ENCODE results near the gene KDM8. TPM values are rescaled to one million over a fixed set of nuclear protein-coding genes. Genes with fewer than 3 reads are reported as not detected.
"Not testable (repeated sequence)": the region's sequence is repeated elsewhere in the genome, so short reads cannot be mapped to it uniquely, and the experiment has no call there.

The KDM8 gene
- total RNA-seq, 1 donor from 2014 or later = 8.6 TPM

DNA sequence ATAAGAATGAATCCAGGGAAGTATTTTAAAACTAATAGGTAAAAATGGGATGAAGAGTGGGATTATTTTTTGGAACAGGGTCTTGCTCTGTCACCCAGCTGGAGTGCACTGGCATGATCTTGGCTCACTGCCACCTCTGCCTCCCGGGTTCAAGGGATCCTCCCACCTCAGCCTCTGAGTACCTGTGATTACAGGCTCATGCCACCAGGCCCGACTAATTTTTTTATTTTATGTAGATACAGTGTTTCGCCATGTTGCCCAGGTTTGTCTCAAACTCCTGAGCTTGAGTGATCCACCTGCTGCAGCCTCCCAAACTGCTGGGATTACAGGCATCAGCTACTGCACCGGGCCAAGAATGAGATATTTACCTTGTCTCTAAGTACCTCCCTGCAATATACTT, 43.1 kb downstream of the KDM8 start:
- DNase-seq (no peak), ATAC-seq (no peak)
- Histone ChIP-seq H3K27ac (peak overlapping the region; percentile 80), H3K9me3 (no peaks in the 10 kb centered on the region), H3K36me3 (no peaks in the 10 kb centered on the region), H3K4me3 (no peak overlapping the region), H3K27me3 (ENCODE audit: low read depth) (no peaks in the 10 kb centered on the region), H3K4me1 (peaks cover 49% of the 10 kb centered on the region)
- TF ChIP-seq, protein P1, sequence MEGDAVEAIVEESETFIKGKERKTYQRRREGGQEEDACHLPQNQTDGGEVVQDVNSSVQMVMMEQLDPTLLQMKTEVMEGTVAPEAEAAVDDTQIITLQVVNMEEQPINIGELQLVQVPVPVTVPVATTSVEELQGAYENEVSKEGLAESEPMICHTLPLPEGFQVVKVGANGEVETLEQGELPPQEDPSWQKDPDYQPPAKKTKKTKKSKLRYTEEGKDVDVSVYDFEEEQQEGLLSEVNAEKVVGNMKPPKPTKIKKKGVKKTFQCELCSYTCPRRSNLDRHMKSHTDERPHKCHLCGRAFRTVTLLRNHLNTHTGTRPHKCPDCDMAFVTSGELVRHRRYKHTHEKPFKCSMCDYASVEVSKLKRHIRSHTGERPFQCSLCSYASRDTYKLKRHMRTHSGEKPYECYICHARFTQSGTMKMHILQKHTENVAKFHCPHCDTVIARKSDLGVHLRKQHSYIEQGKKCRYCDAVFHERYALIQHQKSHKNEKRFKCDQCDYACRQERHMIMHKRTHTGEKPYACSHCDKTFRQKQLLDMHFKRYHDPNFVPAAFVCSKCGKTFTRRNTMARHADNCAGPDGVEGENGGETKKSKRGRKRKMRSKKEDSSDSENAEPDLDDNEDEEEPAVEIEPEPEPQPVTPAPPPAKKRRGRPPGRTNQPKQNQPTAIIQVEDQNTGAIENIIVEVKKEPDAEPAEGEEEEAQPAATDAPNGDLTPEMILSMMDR (IDR thresholded peaks at IDR 0.05) = no peak
- intact Hi-C loops (cut with DNase I) = no loop called here

DNA sequence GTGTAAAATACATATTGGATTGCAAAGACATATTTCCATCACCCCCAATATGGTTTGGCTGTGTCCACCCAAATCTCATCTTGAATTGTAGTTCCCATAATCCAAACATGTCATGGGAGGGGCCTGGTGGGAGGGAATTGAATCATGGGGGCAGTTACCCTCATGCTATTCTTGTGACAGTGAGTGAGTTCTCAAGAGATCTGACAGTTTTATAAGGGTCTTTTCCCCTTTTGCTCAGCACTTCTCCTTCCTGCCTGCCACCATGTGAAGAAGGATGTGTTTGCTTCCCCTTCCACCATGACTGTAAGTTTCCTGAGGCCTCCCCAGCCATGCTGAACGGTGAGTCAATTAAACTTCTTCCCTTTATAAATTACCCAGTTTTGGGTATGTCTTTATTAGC, 43.8 kb downstream of the KDM8 start:
- H3K27me3 ChIP-seq (ENCODE audit: low read depth); DNase-seq; H3K9me3 ChIP-seq; H3K36me3 ChIP-seq; intact Hi-C loops (cut with DNase I); H3K4me3 ChIP-seq; ATAC-seq; H3K27ac ChIP-seq: not testable (repeated sequence)
- peaks cover 43% of the 10 kb centered on the region for H3K4me1 ChIP-seq

DNA sequence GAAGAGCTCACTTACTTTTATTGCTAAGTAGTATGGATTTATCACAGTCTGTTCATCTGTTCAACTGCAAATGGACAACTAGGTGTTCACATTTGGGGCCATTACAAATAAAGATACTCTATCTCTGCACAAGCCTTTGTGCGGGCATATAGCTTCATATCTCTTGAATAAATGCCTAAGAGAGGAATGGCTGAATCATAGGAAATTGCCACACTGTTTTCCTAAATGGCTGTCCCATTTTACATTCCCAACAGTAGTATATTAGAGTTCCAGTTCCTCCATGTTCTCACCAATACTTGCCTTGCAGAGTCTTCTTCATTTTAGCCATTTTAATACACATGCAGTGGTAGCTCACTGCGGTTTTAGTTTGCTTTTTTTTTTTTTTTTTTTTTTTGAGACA, 44.7 kb downstream of the KDM8 start:
- H3K4me1 ChIP-seq = peaks cover 34% of the 10 kb centered on the region
- H3K27me3 ChIP-seq (ENCODE audit: low read depth) = no peaks in the 10 kb centered on the region
- no peaks in the 10 kb centered on the region for H3K9me3 ChIP-seq
- DNase-seq (no peak), ATAC-seq (no peak)
- no peaks in the 10 kb centered on the region for H3K36me3 ChIP-seq
- TF ChIP-seq, protein P1 (IDR thresholded peaks at IDR 0.05) = no peak
- no peak overlapping the region for H3K27ac ChIP-seq
- intact Hi-C loops (cut with DNase I) = no loop called here
- H3K4me3 ChIP-seq = no peak overlapping the region

GRCh38 chr16:27248886-27249285, 45.6 kb downstream of the KDM8 start:
- H3K4me1 ChIP-seq = peaks cover 34% of the 10 kb centered on the region
- H3K27ac ChIP-seq; H3K9me3 ChIP-seq; ATAC-seq; H3K4me3 ChIP-seq; DNase-seq; H3K27me3 ChIP-seq (ENCODE audit: low read depth); H3K36me3 ChIP-seq; intact Hi-C loops (cut with DNase I): not testable (repeated sequence)

DNA sequence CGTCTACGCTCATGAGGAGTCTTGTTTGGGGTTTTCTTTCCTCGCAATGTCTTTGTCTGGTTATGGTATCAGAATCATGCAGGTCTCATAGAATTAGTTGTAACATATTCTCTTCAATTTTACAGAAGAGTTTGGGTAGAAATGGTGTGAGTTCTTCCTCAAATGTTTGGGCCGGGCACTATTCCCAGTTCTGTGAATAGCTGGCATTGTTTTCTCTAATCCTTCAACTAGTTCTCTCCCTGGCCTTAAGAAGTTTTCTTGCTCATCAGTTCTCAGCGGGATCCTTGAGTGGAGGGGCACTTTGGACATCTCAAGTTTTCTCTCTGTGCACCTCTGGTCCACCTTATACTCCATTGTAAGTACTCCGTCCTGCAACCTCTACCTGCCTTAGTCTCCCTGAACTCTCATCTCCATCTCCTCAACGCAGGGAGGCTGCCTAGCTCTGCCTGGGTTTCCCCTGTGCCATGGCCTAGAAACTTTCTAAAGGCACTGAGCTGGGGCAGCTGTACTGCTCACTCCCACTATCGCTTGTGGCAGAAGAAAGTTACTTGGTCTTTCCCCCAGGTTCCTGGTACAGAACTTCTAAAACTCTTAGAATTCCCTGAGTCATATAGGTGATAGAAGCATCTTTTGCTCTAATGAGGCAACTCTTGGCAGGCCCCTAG, 48.3 kb downstream of the KDM8 start:
- H3K27me3 ChIP-seq (ENCODE audit: low read depth) = no peaks in the 10 kb centered on the region
- TF ChIP-seq, protein P1 (IDR thresholded peaks at IDR 0.05) = no peak
- H3K4me1 ChIP-seq = peaks cover 20% of the 10 kb centered on the region
- H3K27ac ChIP-seq = no peak overlapping the region
- DNase-seq = no peak
- intact Hi-C loops (cut with DNase I) = no loop called here
- no peaks in the 10 kb centered on the region for H3K9me3 ChIP-seq
- no peak for ATAC-seq
- no peak overlapping the region for H3K4me3 ChIP-seq
- peaks cover 18% of the 10 kb centered on the region for H3K36me3 ChIP-seq

DNA sequence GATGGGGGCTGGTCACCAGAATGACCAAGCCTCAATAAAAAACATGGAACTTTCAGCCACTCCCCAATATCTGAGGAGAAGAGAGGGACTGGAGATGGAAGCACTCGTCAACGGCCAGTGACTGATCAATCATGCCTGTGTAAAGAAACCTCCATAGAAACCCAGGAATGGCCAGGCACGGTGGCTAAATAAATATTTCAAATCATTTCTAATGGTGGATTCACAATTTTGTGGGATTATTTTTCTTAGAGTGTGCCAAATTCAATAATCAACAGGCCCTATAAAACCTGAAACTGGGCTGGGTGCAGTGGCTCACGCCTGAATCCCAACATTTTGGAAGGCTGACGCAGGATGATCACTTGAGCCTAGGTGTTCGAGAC, 48.9 kb downstream of the KDM8 start:
- no peak for DNase-seq
- peaks cover 20% of the 10 kb centered on the region for H3K4me1 ChIP-seq
- intact Hi-C loops (cut with DNase I) = no loop called here
- H3K4me3 ChIP-seq = no peak overlapping the region
- peaks cover 23% of the 10 kb centered on the region for H3K36me3 ChIP-seq
- no peaks in the 10 kb centered on the region for H3K9me3 ChIP-seq
- ATAC-seq = no peak
- TF ChIP-seq, protein P1 (IDR thresholded peaks at IDR 0.05) = no peak
- no peak overlapping the region for H3K27ac ChIP-seq
- H3K27me3 ChIP-seq (ENCODE audit: low read depth) = no peaks in the 10 kb centered on the region
